HG03521 (cell line): ENCODE data around the gene UBE3A.
"Not testable (repeated sequence)": the region's sequence is repeated elsewhere in the genome, so short reads cannot be mapped to it uniquely, and the experiment has no call there.

Experiments used
- ATAC-seq: cut with Tn5 transposase; IDR thresholded peaks from one replicate; pipeline ENCODE4 v1.9.1; 2021; ENCODE audit warnings: mild to moderate bottlenecking, moderate library complexity; ENCODE audit not compliant: unreplicated experiment

The UBE3A gene

GRCh38 chr15:25439369-25439836 lies 579 bp upstream of the UBE3A start:
- peak; percentile 2 for ATAC-seq

- peak; percentile 38 for ATAC-seq
Observed at GRCh38 chr15:25437777-25438600, 835 bp downstream of the UBE3A start.

GRCh38 chr15:25436707-25437106 lies 2.1 kb downstream of the UBE3A start:
- ATAC-seq: no peak

- ATAC-seq: no peak
Observed at GRCh38 chr15:25435474-25436243, 3.2 kb downstream of the UBE3A start.

GRCh38 chr15:25433118-25433865 lies 5.5 kb downstream of the UBE3A start:
- ATAC-seq: no peak

- no peak for ATAC-seq
Observed at GRCh38 chr15:25431836-25432561, 6.8 kb downstream of the UBE3A start.

- no peak for ATAC-seq
Observed at GRCh38 chr15:25427861-25428260, 11.0 kb downstream of the UBE3A start.

- ATAC-seq: no peak
Observed at GRCh38 chr15:25426896-25427610, 11.8 kb downstream of the UBE3A start.

GRCh38 chr15:25424073-25424472 lies 14.8 kb downstream of the UBE3A start:
- no peak for ATAC-seq

GRCh38 chr15:25422021-25422420 lies 16.8 kb downstream of the UBE3A start:
- no peak for ATAC-seq

GRCh38 chr15:25418202-25418601 lies 20.6 kb downstream of the UBE3A start:
- ATAC-seq: no peak

GRCh38 chr15:25417604-25418003 lies 21.2 kb downstream of the UBE3A start:
- ATAC-seq: no peak

GRCh38 chr15:25416693-25417092 lies 22.1 kb downstream of the UBE3A start:
- no peak for ATAC-seq

GRCh38 chr15:25415707-25416106 lies 23.1 kb downstream of the UBE3A start:
- ATAC-seq: no peak

GRCh38 chr15:25415217-25415616 lies 23.6 kb downstream of the UBE3A start:
- ATAC-seq: no peak

- ATAC-seq: no peak
Observed at GRCh38 chr15:25410649-25411048, 28.2 kb downstream of the UBE3A start.

GRCh38 chr15:25409731-25410130 lies 29.1 kb downstream of the UBE3A start:
- not testable (repeated sequence) for ATAC-seq

GRCh38 chr15:25408929-25409328 lies 29.9 kb downstream of the UBE3A start:
- no peak for ATAC-seq

GRCh38 chr15:25408428-25408827 lies 30.4 kb downstream of the UBE3A start:
- ATAC-seq: no peak

GRCh38 chr15:25407950-25408349 lies 30.9 kb downstream of the UBE3A start:
- no peak for ATAC-seq
